Smooth muscle cell of trachea (primary cell): ENCODE measurements around the gene FGF8. TPM values are rescaled to one million over a fixed set of nuclear protein-coding genes. Genes with fewer than 3 reads are reported as not detected.

ENCODE experiments used
- total RNA-seq: library from RNA; depleted of rRNA; stranded (reverse); fragments of >200 nt; gene quantifications from 2 replicates; pipeline ENCODE4 v1.2.1, GENCODE V29; 2014

FGF8 gene
- total RNA-seq = 0.17 TPM in 1 of 2 replicates, not detected in the other

GRCh38 chr10:101775273-101776160 is at the start of gene FGF8:
Gene FGF8, minus strand, starts transcription at chr10:101776114. Its CDS starts 214 bp downstream, at chr10:101775900.

DNA sequence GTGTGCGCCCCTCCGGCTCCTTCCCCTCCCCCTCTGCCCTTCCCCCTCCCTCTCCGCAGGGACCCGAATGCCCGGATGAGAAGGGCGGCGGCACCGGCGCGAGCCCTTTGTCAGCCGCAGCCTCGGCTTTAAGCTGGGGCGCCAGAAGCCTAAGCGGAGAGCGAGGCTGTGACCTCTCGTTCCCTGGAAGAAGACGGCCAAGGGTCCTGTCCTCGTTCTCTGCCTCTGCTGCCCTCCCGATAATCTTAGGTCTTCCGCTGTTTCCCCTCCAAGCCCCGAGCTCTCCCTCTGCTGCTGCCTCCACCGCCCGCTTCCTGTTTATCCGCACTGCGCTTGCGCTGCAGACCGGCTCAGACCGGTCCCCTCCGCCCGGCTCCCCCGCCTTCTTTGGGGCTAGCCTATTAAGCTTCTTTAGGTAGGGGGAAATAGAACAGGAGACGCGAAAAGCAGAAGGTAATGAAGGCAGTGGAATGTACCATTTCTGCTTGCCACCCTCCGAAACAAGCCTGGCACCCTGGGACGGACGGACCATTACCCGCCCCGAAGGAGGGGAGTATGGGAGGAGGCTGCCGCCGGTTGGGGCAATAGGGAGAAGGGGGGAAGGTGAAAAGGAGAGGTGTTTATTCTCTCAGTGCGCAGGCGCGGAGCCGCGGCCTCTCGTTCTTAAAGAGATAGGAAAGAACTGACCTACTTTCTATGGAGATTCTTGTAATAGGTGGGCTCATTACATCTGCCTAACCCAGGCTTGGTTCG is 42.4 kb upstream of the FGF8 start, which contains the start of gene OGA:
TSS of gene OGA (minus strand) at position 326 of the 753 bp plus-strand sequence. CDS start 422 bp downstream, outside the sequence.

DNA sequence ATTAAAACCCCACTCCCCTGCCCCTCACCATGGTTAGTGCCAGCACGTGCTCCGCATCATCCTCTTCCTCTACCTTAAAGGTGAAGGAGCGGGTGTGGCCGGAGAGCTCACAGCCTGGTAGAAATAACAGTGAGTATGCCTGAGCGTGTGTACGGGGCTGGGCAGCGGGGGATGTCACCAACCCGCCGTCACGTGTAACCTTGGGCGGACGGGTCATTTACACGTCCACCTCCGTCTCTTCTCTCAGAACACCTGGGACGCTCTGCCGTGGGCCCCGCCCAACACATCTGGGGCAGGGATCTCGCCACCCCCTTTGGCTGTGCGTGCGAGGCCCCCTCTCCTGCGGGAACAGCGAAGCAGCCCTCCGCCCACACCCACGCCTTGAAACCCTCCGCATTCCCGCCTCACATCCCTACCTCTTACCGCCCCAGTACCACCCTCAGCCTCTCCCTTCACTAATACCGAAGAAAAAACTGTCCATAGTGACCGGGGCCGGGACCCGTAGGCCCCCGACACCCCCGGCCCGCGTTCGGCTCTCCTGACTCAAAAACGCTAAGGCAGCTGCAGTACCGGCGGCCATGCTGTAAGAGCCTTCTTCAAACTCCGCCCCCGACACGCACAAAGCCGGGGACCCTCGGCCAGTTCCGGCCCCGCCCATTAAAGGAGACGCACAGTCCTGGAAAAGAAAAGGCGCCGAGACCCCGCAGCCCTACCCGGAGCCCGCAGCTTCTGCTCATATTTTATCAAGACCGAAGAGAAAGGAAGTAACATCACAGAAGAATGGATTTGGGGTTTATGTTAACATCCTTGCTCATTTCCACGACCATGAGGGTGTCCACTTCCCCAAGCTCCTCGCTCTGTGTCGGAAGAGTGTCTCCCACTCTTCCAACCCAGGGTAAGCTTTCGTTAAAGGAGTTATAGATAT is 7.2 kb upstream of the FGF8 start, which contains the start of gene NPM3:
TSS of gene NPM3 (minus strand) at position 636 of the 925 bp plus-strand sequence. CDS start at position 580, 56 bp downstream.

Other genes with a start within 250 kb of the FGF8 start
- gene POLL, start 187.9 kb downstream of the FGF8 start, total RNA-seq = 14.5 and 19.0 TPM in 2 replicates
- 29.4 and 59.6 TPM in 2 replicates for gene DPCD, start 187.8 kb downstream of the FGF8 start, total RNA-seq
- 30.3 and 40.9 TPM in 2 replicates for gene FBXW4, start 80.9 kb downstream of the FGF8 start, total RNA-seq
- 68.0 and 146 TPM in 2 replicates for gene NPM3, start 7.3 kb upstream of the FGF8 start, total RNA-seq
- 142 and 213 TPM in 2 replicates for gene OGA, start 42.3 kb upstream of the FGF8 start, total RNA-seq
- gene KCNIP2, start 67.7 kb upstream of the FGF8 start, total RNA-seq = 0.29 and 0.66 TPM in 2 replicates